ENCODE measurements around the gene MGLL.

Gene MGLL

GRCh38 chr3:127811717-127812116 lies 10.6 kb downstream of the MGLL start:
- ATAC-seq (no peak), DNase-seq (no peak)
- Mint-ChIP-seq H3K36me3 (ENCODE audit: low read depth) (peaks cover 2% of the 10 kb centered on the region), H3K4me3 (no peak overlapping the region), H3K27ac (no peak overlapping the region), H3K27me3 (peaks cover 3% of the 10 kb centered on the region), H3K9me3 (no peaks in the 10 kb centered on the region), H3K4me1 (peaks cover 8% of the 10 kb centered on the region)

- DNase-seq, result no peak
- Mint-ChIP-seq H3K9me3 (no peaks in the 10 kb centered on the region), H3K27ac (no peak overlapping the region), H3K27me3 (peaks cover 3% of the 10 kb centered on the region), H3K36me3 (ENCODE audit: low read depth) (peaks cover 3% of the 10 kb centered on the region), H3K4me1 (peaks cover 9% of the 10 kb centered on the region), H3K4me3 (no peak overlapping the region)
- no peak for ATAC-seq
These were observed 12.7 kb downstream of the MGLL start for GRCh38 chr3:127809611-127810010.

DNA sequence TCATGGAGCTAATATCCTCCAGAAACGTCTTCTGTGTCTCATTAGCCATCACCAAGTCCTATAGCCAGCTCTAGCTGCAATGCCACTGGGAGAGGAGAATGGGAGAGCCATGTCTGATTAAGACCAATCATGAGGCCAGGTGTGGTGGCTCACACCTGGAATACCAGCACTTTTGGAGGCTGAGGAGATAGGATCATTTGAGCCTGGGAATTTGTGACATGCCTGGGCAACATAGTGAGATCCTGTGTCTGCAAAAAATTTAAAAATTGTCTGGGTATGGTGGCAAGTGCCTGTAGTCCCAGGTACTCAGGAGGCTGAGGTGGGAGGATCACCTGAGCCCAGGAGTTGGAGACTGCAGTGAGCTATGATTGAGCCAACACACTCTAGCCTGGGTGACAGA lies 13.1 kb downstream of the MGLL start:
- H3K36me3 Mint-ChIP-seq (ENCODE audit: low read depth), result peaks cover 3% of the 10 kb centered on the region
- ATAC-seq (no peak), DNase-seq (no peak)
- no peaks in the 10 kb centered on the region for H3K9me3 Mint-ChIP-seq
- no peak overlapping the region for H3K27ac Mint-ChIP-seq
- H3K4me1 Mint-ChIP-seq, result peaks cover 9% of the 10 kb centered on the region
- H3K4me3 Mint-ChIP-seq, result no peak overlapping the region
- peaks cover 3% of the 10 kb centered on the region for H3K27me3 Mint-ChIP-seq

DNA sequence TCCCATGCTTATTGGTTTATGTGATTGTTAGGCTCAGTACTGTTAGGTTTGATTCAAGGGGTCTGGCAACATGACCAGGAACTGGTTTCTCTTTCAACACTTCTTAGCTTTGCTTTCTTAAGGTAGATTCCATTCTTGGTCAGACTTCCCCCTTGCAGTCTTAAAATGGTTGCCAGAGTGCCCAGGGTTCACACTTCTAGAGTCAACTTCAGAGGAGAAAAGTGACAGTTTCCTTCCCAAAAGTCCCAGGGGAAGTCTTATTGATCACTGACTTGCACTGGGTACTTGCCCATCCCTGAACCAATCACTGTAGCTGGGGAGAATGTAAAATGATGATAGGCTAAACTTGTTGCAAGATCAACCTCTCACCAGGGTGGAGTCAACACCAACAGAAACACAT lies 14.1 kb downstream of the MGLL start:
- peaks cover 3% of the 10 kb centered on the region for H3K27me3 Mint-ChIP-seq
- no peaks in the 10 kb centered on the region for H3K9me3 Mint-ChIP-seq
- DNase-seq (no peak), ATAC-seq (peak; percentile 62)
- peaks cover 3% of the 10 kb centered on the region for H3K36me3 Mint-ChIP-seq (ENCODE audit: low read depth)
- H3K4me3 Mint-ChIP-seq, result no peak overlapping the region
- H3K4me1 Mint-ChIP-seq, result peaks cover 9% of the 10 kb centered on the region
- H3K27ac Mint-ChIP-seq, result peak overlapping the region; percentile 55

DNA sequence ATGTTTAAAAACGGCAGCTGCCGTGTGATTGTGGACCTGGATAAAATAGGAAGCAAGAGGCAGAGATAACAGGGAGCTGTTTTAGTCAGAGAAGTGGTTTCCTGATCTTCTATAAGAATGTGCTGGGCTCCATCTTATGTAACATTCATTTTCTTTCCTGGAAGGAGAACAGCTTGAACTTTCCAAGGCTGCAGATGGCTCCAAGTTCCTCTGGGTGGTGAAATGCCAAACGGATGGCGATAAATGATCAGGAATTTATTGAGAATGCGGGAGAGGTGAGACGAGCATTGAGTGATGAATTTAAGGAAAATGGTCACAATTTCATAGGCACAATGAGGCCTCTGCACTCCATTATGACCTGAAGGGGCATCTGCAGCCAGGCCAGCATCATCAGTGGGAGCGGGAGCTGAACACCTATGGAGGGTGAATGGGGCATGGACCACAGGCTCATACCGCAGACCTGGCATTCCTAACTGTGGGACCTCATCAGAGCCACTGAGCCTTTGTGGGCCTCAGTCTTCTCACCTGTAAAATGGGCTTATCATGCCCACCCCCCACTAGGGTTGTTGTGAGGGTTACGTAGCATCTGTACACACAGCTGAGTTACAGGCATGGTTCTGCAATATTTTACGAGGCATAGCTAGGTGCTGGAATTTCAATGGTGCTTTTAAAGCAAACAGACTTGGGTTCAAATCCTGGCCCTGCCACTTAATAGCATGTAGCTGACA lies 17.1 kb downstream of the MGLL start:
- DNase-seq, result no peak

GRCh38 chr3:127804141-127804540 lies 18.2 kb downstream of the MGLL start:
- ATAC-seq (no peak), DNase-seq (no peak)
- H3K27me3 Mint-ChIP-seq, result no peaks in the 10 kb centered on the region
- H3K36me3 Mint-ChIP-seq (ENCODE audit: low read depth), result peaks cover 1% of the 10 kb centered on the region
- H3K4me3 Mint-ChIP-seq, result no peak overlapping the region
- H3K9me3 Mint-ChIP-seq, result no peaks in the 10 kb centered on the region
- H3K27ac Mint-ChIP-seq, result no peak overlapping the region
- peaks cover 19% of the 10 kb centered on the region for H3K4me1 Mint-ChIP-seq

More for the DNA sequence above, 17.1 kb downstream of the MGLL start:
- no peak for ATAC-seq
- Mint-ChIP-seq H3K27ac (no peak overlapping the region), H3K4me3 (no peak overlapping the region), H3K4me1 (peaks cover 15% of the 10 kb centered on the region), H3K27me3 (peaks cover under 1% of the 10 kb centered on the region), H3K36me3 (ENCODE audit: low read depth) (peaks cover 1% of the 10 kb centered on the region), H3K9me3 (no peaks in the 10 kb centered on the region)

GRCh38 chr3:127803619-127804018 lies 18.7 kb downstream of the MGLL start:
- Mint-ChIP-seq H3K27me3 (no peaks in the 10 kb centered on the region), H3K4me3 (no peak overlapping the region), H3K27ac (no peak overlapping the region), H3K36me3 (ENCODE audit: low read depth) (peaks cover 1% of the 10 kb centered on the region), H3K9me3 (no peaks in the 10 kb centered on the region), H3K4me1 (peaks cover 19% of the 10 kb centered on the region)
- no peak for DNase-seq
- no peak for ATAC-seq

DNA sequence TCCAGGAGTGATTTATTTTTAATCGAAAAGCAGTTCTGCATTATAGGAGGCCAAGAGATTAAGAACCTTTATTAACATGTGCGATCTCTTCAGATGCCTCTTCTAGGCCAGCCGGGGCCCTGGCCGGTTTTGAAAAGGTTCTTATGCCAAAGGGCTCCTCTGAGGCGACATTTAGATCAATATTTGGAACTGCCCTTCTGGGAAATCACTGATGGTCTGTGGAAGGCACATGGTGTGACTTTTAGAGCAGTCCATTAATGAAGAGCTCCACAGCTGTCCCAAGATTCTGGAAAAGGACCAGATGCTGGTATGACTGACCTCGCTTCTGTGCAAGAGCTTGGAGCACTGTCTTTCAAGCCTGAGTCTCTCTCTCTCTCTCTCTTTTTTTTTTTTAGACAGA lies 19.7 kb downstream of the MGLL start:
- no peak for ATAC-seq
- DNase-seq, result no peak
- no peaks in the 10 kb centered on the region for H3K9me3 Mint-ChIP-seq

DNA sequence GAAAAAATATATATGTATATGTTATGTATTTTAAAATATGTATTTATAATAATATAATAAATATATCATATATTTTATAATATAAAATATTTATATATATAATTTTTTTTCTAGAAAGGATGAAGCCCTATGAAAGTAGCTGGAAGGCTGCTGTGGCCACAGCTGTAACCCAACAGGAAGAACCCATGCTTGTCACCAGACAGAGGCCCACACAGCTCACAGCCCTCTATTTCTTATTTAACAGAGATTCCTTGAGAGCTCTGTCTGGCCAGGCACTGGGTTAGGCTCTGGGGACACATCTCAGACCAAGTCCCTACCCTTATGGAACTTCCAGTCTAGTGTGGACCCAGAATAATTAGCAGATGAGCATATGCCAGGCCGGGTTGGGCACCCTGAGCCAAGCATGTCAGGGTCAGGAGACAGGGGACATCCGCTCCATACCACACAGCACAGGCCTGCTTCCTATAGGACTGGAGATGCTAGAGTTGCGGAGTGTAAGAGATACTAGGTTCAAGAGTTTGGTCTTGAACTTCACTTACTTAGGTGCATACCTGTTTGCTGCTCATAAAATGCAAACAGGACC lies 20.5 kb downstream of the MGLL start:
- H3K36me3 Mint-ChIP-seq (ENCODE audit: low read depth), result peaks cover 1% of the 10 kb centered on the region

More for the DNA sequence above, 19.7 kb downstream of the MGLL start:
- Mint-ChIP-seq H3K4me1 (peaks cover 15% of the 10 kb centered on the region), H3K4me3 (no peak overlapping the region), H3K27me3 (no peaks in the 10 kb centered on the region), H3K36me3 (ENCODE audit: low read depth) (peaks cover 1% of the 10 kb centered on the region), H3K27ac (no peak overlapping the region)

GRCh38 chr3:127800508-127800907 lies 21.8 kb downstream of the MGLL start:
- peak; percentile 8 for DNase-seq
- Mint-ChIP-seq H3K4me3 (no peak overlapping the region), H3K27me3 (no peaks in the 10 kb centered on the region), H3K9me3 (no peaks in the 10 kb centered on the region), H3K27ac (peak overlapping the region; percentile 44), H3K36me3 (ENCODE audit: low read depth) (no peaks in the 10 kb centered on the region), H3K4me1 (peaks cover 10% of the 10 kb centered on the region)
- ATAC-seq, result peak; percentile 88

More for the DNA sequence above, 20.5 kb downstream of the MGLL start:
- DNase-seq, result no peak
- Mint-ChIP-seq H3K4me1 (peaks cover 12% of the 10 kb centered on the region), H3K27ac (no peak overlapping the region), H3K9me3 (no peaks in the 10 kb centered on the region), H3K27me3 (no peaks in the 10 kb centered on the region), H3K4me3 (no peak overlapping the region)
- ATAC-seq, result no peak

- Mint-ChIP-seq H3K27ac (no peak overlapping the region), H3K4me3 (no peak overlapping the region), H3K27me3 (no peaks in the 10 kb centered on the region), H3K4me1 (peaks cover 10% of the 10 kb centered on the region), H3K36me3 (ENCODE audit: low read depth) (no peaks in the 10 kb centered on the region), H3K9me3 (peaks cover 5% of the 10 kb centered on the region)
- ATAC-seq, result no peak
- no peak for DNase-seq
These were observed 22.7 kb downstream of the MGLL start for GRCh38 chr3:127799476-127800222.

DNA sequence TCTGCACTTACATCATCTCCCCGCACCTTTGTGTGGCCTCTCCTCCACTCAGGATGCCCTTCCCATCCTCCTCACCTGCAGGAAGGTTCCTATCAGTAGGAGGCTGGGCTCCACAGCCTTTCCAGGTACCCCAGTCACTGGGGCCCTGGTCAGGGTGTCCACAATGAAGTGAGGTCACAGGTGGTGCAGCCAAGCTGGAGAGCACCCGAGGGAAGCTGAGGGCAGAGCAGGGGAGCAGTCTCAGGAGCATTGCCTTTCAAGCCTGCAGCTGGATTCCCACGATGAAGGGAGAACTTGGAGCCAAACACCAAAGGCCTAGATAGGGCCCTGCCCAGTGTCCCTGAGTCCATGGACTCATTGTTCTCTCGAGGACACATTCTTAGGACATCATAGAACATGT lies 23.6 kb downstream of the MGLL start:
- Mint-ChIP-seq H3K9me3 (peaks cover 8% of the 10 kb centered on the region), H3K4me3 (no peak overlapping the region), H3K36me3 (ENCODE audit: low read depth) (no peaks in the 10 kb centered on the region), H3K27me3 (no peaks in the 10 kb centered on the region), H3K4me1 (peaks cover 10% of the 10 kb centered on the region), H3K27ac (no peak overlapping the region)
- DNase-seq, result no peak
- ATAC-seq, result no peak

DNA sequence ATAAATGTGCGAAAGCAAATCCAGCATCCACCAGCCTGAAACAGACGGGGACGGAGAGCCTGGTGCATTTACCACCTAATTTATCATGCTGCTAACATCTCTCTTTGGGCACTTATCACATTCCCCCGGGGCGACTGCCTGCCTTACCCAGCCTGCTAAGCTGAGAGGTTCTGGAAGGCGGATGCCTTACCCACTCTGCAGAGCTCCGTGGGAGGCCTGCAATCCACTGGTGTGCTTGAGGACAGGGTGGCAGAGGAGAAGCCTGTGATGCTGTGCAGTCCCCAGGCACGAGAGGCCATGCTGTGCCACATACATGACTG lies 25.5 kb downstream of the MGLL start:
- H3K27ac Mint-ChIP-seq, result no peak overlapping the region
- no peaks in the 10 kb centered on the region for H3K36me3 Mint-ChIP-seq (ENCODE audit: low read depth)
- H3K27me3 Mint-ChIP-seq, result peaks cover 4% of the 10 kb centered on the region
- no peak overlapping the region for H3K4me3 Mint-ChIP-seq
- ATAC-seq, result no peak
- no peak for DNase-seq
- peaks cover 8% of the 10 kb centered on the region for H3K9me3 Mint-ChIP-seq
- H3K4me1 Mint-ChIP-seq, result peaks cover 10% of the 10 kb centered on the region

DNA sequence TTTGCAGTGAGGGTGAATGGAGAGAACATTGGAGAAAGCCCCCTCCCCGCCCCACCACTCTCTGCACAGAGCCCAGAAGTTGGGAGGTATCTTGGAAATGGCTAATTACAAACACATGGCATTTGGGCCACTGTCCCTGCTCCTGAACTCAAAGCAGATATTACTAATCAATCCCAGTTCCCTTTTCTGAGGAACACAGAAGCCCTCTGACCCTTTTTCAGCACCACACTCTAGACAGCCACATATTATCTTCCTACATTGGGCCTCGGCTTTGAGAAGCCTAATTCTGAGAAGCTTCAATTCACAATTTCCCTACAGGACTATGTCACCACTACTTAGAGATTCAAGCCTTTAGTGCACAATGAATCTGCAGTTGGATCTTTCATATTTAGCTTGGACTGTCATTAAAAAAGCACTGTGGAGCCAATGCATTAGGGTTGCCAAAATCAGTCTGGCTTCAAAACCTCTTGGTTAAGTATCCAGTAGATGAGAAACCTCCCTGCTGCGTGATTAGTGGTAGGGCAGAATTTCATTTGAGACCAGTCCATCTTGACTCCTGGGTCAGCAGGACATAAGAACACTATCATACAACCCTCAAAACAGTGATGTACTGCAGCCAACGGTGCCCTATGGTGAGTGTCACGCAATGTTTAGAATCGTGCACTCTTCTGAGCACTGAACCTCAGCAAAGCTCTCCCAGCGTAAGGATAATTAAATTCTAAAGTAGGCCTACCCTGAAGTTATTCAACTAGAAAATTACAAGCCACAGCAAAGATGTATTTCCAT lies 26.1 kb downstream of the MGLL start:
- DNase-seq, result no peak
- Mint-ChIP-seq H3K9me3 (peaks cover 8% of the 10 kb centered on the region), H3K4me3 (no peak overlapping the region), H3K36me3 (ENCODE audit: low read depth) (no peaks in the 10 kb centered on the region), H3K27ac (no peak overlapping the region), H3K27me3 (peaks cover 4% of the 10 kb centered on the region), H3K4me1 (peaks cover 10% of the 10 kb centered on the region)
- ATAC-seq, result no peak

Measured in activated naive CD8-positive, alpha-beta T cell treated with anti-CD3 and anti-CD28 coated beads, Interleukin-2, amount 50 U/mL, for 24 hours (primary cell).